Skeletal muscle tissue (tissue), 4 donors: ENCODE results near the gene PPARGC1A. TPM values are rescaled to one million over a fixed set of nuclear protein-coding genes. Genes with fewer than 3 reads are reported as not detected.

Experiments
- H3K27ac ChIP-seq: one replicate; pipeline ENCODE4 v1.7.0; 2013; ENCODE audit warnings: mild to moderate bottlenecking, low read depth, low read length, inconsistent platforms
- H3K27me3 ChIP-seq, 3 donors: one replicate each; pipeline ENCODE4 v1.7.0; 2013; ENCODE audit warnings: low read length in 3 of 3; ENCODE audit not compliant: control insufficient read depth in 3 of 3, insufficient read depth in 3 of 3
- H3K36me3 ChIP-seq, 3 donors: one replicate each; pipeline ENCODE4 v1.7.0; 2013; ENCODE audit warnings: low read length in 3 of 3; ENCODE audit not compliant: control insufficient read depth in 3 of 3, insufficient read depth in 3 of 3
- H3K4me1 ChIP-seq, 3 donors: one replicate each; pipeline ENCODE4 v1.7.0; 2013; ENCODE audit warnings: low read length in 3 of 3, mild to moderate bottlenecking in 3 of 3; ENCODE audit not compliant: control insufficient read depth in 3 of 3, insufficient read depth in 3 of 3
- H3K4me3 ChIP-seq, 3 donors: one replicate each; pipeline ENCODE4 v1.7.0; 2013; ENCODE audit warnings: low read length in 3 of 3
- H3K9ac ChIP-seq, 3 donors: one replicate each; pipeline ENCODE4 v1.7.0; 2013; ENCODE audit warnings: low read length in 3 of 3, mild to moderate bottlenecking in 3 of 3, moderate library complexity in 2 of 3, low read depth in 1 of 3
- H3K9me3 ChIP-seq, 3 donors: one replicate each; pipeline ENCODE4 v1.7.0; 2013; ENCODE audit warnings: low read length in 3 of 3; ENCODE audit not compliant: control insufficient read depth in 3 of 3
- total RNA-seq: library from RNA; depleted of rRNA; stranded (reverse); fragments of >200 nt; gene quantifications from one replicate; pipeline ENCODE4 v1.2.3, GENCODE V29; 2014
- donor health status: Osteomylitis.

The PPARGC1A gene
- total RNA-seq, 1 donor from 2014 or later, result 12.5 TPM

DNA sequence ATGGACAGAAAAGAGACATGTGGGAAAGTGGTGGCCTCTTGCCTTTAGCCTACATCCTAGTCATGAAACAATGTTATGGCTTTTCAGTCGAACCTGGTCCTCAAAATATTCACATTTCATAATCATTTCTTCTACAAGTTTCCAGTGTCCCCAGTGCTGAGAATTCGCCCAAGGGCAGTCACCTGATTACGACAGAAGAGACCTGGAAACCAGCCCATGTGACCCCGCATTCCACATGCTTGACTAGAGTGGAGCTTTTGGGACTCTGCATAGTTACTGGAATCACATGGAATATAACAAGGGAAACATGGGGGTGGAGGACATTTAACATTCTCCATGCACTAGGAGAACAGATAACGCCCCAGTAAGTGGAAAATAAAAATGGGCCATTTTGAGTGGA, 100.1 kb downstream of the PPARGC1A start:
- Histone ChIP-seq H3K36me3 (peaks cover 0 to 4% (median 2%) of the 10 kb centered on the region in 3 donors), H3K4me3 (no peak overlapping the region), H3K9me3 (no peaks in the 10 kb centered on the region), H3K27me3 (no peaks in the 10 kb centered on the region), H3K27ac (no peak overlapping the region), H3K9ac (no peak overlapping the region), H3K4me1 (no peaks in the 10 kb centered on the region)

DNA sequence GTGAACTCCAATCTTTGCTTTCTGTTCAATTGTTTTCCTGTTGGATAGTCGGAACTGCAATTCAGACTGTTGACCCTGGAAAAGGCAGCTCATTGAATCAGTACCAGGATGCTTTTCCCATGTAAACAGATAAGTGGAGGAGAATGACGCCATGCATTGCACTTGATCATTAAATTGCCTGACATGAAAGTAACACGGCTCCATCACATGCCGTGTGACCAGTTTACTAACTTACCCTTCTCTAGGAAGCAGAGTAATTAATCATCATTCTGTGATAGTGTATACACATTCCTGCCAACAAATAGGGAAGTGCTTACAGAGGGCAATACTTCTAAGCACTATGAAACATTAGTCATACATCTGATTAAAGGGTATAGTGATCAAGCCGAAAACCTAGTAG, 101.4 kb downstream of the PPARGC1A start:
- Histone ChIP-seq H3K9me3 (no peaks in the 10 kb centered on the region), H3K36me3 (peaks cover 0 to 4% (median 2%) of the 10 kb centered on the region in 3 donors), H3K4me3 (no peak overlapping the region), H3K9ac (no peak overlapping the region), H3K27me3 (no peaks in the 10 kb centered on the region), H3K4me1 (no peaks in the 10 kb centered on the region), H3K27ac (no peak overlapping the region)

DNA sequence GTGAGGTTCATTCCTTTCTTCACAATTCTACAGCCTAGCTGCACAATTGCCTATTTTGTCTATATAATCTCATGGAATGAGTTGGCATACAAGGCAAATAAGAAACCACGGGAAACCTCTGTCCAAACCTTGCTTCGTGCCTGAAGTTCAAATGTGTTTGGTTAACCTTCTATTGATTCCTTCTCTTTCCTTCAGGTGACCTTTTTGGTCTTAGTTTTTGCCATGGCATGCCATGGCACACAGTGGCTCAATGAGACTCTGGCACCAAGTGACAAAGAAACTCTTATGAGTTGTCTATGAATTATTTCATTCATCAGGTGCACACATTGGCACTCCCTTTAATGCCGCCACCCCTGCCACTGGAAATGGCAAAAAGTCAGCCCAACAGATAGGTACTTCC, 101.8 kb downstream of the PPARGC1A start:
- H3K4me3 ChIP-seq, result no peak overlapping the region
- peaks cover 0 to 4% (median 2%) of the 10 kb centered on the region in 3 donors for H3K36me3 ChIP-seq
- H3K4me1 ChIP-seq, result no peaks in the 10 kb centered on the region
- H3K27ac ChIP-seq, result no peak overlapping the region
- no peak overlapping the region for H3K9ac ChIP-seq
- no peaks in the 10 kb centered on the region for H3K27me3 ChIP-seq
- no peaks in the 10 kb centered on the region for H3K9me3 ChIP-seq

DNA sequence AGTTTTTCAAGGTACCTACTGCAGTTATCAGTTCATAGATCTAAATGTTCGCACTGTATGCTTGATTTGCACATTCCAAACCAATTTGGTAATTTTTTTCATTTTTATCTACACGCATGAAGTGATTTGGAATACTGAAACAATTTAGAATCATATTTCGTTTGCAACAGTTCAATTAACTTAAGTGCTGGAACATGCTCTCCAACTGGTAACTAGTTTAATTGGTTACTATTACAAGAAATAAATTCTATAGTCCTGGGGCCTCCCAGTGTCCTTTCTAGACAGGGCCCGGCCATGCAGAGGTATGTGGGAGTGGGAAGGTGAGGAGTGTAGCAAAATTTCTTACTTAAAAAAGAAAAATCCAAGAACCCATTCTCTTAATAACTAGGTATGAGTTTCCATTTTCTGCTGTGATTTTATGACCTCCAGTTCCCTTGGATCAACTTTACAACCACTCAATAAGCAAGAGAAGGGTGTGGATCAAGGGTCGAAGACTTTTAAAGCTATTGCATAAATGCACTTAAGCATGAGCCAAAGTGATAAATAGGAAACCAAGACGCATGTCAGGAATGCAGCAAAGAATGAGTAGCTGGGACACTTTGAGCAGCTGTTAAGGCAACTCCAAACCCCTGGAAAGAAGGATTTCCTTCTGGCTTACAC, 106.9 kb downstream of the PPARGC1A start:
- Histone ChIP-seq H3K9ac (no peak overlapping the region), H3K9me3 (no peaks in the 10 kb centered on the region), H3K36me3 (no peaks in the 10 kb centered on the region), H3K27ac (no peak overlapping the region), H3K27me3 (no peaks in the 10 kb centered on the region), H3K4me3 (no peak overlapping the region), H3K4me1 (no peaks in the 10 kb centered on the region)

DNA sequence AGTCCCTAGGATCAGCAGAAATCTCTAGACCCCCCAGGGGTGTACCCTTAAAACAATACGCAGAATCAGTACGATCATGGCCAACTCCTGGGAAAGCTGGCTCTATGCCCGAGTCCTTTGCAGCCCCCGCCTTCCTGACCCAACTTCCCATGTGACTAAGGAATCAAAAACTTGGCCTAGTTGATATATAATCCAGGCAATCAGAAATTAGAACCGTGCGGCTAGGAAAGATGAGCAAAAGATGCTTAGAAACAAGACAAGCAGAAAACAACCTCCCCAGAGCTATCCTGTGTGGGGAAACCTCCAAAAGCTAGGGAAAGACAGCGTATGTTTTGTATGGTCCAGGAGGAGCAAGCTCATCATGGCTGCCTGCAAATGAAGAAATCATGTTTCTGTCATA, 110.0 kb downstream of the PPARGC1A start:
- no peak overlapping the region for H3K27ac ChIP-seq
- no peak overlapping the region for H3K9ac ChIP-seq
- no peak overlapping the region for H3K4me3 ChIP-seq
- no peaks in the 10 kb centered on the region for H3K27me3 ChIP-seq
- no peaks in the 10 kb centered on the region for H3K36me3 ChIP-seq
- peaks cover 0 to 9% (median 0%) of the 10 kb centered on the region in 3 donors for H3K4me1 ChIP-seq
- H3K9me3 ChIP-seq, result no peaks in the 10 kb centered on the region

DNA sequence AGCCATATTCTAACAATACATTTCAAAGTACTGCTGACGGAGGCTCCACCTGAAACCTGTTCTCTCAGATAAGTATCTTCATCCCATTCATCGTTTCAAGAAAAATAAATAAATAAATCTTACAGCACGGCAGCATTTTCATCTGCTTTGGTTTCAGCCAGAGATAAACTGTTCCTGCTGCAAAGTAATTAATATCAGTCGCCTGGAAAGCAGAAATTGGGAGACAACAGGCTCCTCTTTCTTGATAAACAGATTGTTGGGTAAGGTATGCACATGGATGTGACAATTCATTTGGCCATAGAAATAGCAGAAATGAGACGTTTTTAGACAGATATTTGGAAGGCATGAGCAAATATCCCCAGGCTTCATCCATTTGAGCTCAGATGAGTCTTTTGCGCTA, 110.4 kb downstream of the PPARGC1A start:
- no peaks in the 10 kb centered on the region for H3K27me3 ChIP-seq
- H3K4me1 ChIP-seq, result peaks cover 0 to 9% (median 0%) of the 10 kb centered on the region in 3 donors
- no peak overlapping the region for H3K4me3 ChIP-seq
- no peaks in the 10 kb centered on the region for H3K36me3 ChIP-seq
- H3K9me3 ChIP-seq, result no peaks in the 10 kb centered on the region
- no peak overlapping the region for H3K27ac ChIP-seq
- no peak overlapping the region for H3K9ac ChIP-seq

DNA sequence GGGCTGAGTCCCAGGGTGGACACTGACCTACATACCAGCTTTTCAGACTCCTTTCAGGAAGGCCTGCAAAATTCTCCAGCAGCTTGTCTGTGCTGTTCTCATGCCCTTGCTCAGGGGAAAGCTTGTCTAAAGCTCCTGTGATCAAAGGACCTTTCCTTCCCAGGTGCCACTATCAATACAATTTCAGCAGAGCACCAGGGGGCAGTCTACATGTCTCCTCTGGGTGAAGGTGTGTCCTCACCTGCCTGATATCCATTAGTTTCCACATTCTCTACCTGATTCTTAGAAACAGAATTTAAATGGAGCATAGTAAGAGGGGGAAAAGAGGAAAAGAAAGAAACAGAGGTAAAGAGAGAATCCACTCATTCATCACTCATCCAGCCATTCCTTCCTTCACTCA, 114.2 kb downstream of the PPARGC1A start:
- Histone ChIP-seq H3K4me3 (no peak overlapping the region), H3K36me3 (no peaks in the 10 kb centered on the region), H3K9me3 (no peaks in the 10 kb centered on the region), H3K27ac (no peak overlapping the region), H3K27me3 (no peaks in the 10 kb centered on the region), H3K9ac (no peak overlapping the region), H3K4me1 (peaks cover 0 to 9% (median 0%) of the 10 kb centered on the region in 3 donors)

DNA sequence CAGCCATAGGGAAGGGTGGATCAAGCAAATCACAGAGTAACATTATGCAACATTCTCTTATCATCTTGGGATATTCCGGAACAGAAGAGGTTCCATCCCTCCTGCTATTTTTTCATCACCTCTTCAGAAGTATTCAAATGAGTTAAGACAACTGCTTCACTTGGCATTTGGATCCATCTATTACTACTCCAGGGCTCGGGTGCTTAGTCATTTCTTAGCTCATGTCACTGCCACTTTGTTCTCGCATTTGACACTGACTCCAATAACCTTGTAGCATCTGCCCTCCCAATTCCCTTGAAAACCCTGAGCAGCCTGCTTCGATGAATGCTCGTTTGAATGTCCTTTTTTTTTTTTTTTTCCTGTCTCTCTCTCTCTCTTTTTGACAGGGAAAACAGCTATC, 114.9 kb downstream of the PPARGC1A start:
- H3K9me3 ChIP-seq, result no peaks in the 10 kb centered on the region
- no peak overlapping the region for H3K27ac ChIP-seq
- peaks cover 0 to 9% (median 0%) of the 10 kb centered on the region in 3 donors for H3K4me1 ChIP-seq
- H3K9ac ChIP-seq, result no peak overlapping the region
- no peaks in the 10 kb centered on the region for H3K36me3 ChIP-seq
- H3K27me3 ChIP-seq, result no peaks in the 10 kb centered on the region
- H3K4me3 ChIP-seq, result no peak overlapping the region

DNA sequence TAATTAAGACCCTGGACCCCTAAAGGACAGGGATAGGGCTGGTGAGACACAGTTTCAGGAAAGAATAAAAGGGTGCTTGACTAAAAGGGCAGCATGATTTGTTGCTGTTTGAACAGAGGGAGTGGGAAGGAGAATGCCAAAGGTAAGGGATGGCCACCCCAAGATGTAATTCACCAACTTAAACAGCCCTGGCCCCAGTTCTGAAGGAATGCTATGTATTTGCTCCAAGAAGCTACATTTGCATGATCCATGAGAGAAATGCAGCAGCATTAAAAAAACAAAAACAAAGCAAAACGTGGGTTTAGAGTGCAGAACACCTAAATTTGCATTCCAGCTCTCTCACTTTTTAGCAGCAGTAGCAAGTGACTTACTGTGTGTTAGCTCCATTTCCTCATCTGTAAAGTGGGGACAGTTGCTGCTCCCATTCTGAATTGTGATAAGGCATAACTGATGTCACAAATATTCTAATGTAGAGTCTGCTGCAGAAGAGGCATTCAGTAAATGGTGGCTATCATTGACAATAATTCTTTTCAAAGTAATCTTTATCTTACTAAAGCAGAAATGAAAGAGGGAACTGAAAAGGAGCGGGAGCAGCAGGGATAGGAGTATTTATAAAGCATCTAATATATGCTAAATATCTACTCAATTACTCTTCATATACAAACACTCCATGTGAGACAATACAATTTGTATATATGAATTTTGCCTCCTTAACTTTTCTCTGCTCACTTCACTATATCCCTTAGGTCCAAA, 115.8 kb downstream of the PPARGC1A start:
- peaks cover 0 to 9% (median 0%) of the 10 kb centered on the region in 3 donors for H3K4me1 ChIP-seq
- no peaks in the 10 kb centered on the region for H3K27me3 ChIP-seq
- H3K4me3 ChIP-seq, result no peak overlapping the region
- H3K36me3 ChIP-seq, result no peaks in the 10 kb centered on the region
- H3K9ac ChIP-seq, result no peak overlapping the region
- no peaks in the 10 kb centered on the region for H3K9me3 ChIP-seq
- no peak overlapping the region for H3K27ac ChIP-seq

DNA sequence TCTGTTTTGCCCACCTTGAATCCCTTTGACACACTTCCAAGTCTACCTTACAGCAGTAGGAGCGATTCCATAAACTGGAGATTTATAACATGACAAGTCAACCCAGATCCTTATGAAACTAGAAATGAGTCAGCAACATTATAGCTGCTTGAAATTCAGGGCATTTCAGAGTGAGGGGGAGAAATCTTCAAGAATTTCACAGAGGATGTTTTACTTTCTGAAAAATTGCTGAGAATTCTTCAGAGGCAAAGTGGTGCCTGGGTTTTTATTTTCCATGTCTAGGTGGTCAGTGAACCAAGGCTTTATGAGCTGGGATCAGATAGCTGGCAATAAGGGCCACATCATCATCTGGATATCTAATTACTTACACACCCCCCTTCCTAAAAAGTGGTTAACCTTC, 119.8 kb downstream of the PPARGC1A start:
- Histone ChIP-seq H3K27me3 (no peaks in the 10 kb centered on the region), H3K9me3 (no peaks in the 10 kb centered on the region), H3K4me1 (peaks cover 0 to under 1% (median 0%) of the 10 kb centered on the region in 3 donors), H3K4me3 (no peak overlapping the region), H3K27ac (no peak overlapping the region), H3K36me3 (no peaks in the 10 kb centered on the region), H3K9ac (no peak overlapping the region)
